Lower lobe of right lung (tissue), 2 donors: ENCODE measurements around the gene SGPL1. TPM values are rescaled to one million over a fixed set of nuclear protein-coding genes. Genes with fewer than 3 reads are reported as not detected.

Source experiments
- ATAC-seq, 2 donors: fragments of 200-7000 bp; cut with Tn5 transposase; one replicate each; pipeline ENCODE4 v1.9.1; 2020 to 2022; ENCODE audit warnings: mild to moderate bottlenecking in 2 of 2, moderate library complexity in 2 of 2
- DNase-seq: peaks from one replicate; pipeline ENCODE4 v3.0.0-alpha.2; 2020
- H3K27ac ChIP-seq: fragments of 200-600 bp; one replicate; pipeline ENCODE4 v1.8.0; 2022
- H3K27me3 ChIP-seq: fragments of 200-600 bp; one replicate; pipeline ENCODE4 v1.8.0; 2022; ENCODE audit warnings: low read depth
- H3K36me3 ChIP-seq: fragments of 200-600 bp; one replicate; pipeline ENCODE4 v1.8.0; 2022; ENCODE audit warnings: mild to moderate bottlenecking
- H3K4me1 ChIP-seq: fragments of 200-600 bp; one replicate; pipeline ENCODE4 v1.8.0; 2022
- H3K4me3 ChIP-seq: fragments of 200-600 bp; one replicate; pipeline ENCODE4 v1.8.0; 2022; ENCODE audit warnings: mild to moderate bottlenecking
- H3K9me3 ChIP-seq: fragments of 200-600 bp; one replicate; pipeline ENCODE4 v1.8.0; 2022
- CTCF ChIP-seq: fragments of 200-600 bp; IDR thresholded peaks from one replicate; pipeline ENCODE4 v1.8.0; 2022; ENCODE audit warnings: antibody characterized with exemption, mild to moderate bottlenecking
- intact Hi-C: fragments of 100-400 bp; cut with DNase I; formaldehyde crosslinking; loops from one replicate; pipeline ENCODE4 v1.11.0; 2022
- total RNA-seq: library from RNA; stranded (reverse); fragmentation: NEBNext Ultra II Directional; extraction: Animal tissue kit (Norgen Biotek cat#: 25700); gene quantifications from one replicate; pipeline ENCODE4 v1.2.1, GENCODE V29; 2021
- donor health status: DM: no; HTN: yes; CAD: no; lungs with severe emphysema.

Gene SGPL1
- total RNA-seq, 1 donor from 2014 or later: 41.2 TPM

GRCh38 chr10:70840836-70841235 is 25.1 kb downstream of the SGPL1 start:
- H3K36me3 ChIP-seq: peaks cover 15% of the 10 kb centered on the region
- H3K27me3 ChIP-seq: no peaks in the 10 kb centered on the region
- DNase-seq (no peak), ATAC-seq (no peak)
- intact Hi-C loops: no loop called here
- TF ChIP-seq CTCF: no peak
- H3K4me1 ChIP-seq: peaks cover 21% of the 10 kb centered on the region
- no peak overlapping the region for H3K4me3 ChIP-seq
- H3K27ac ChIP-seq: no peak overlapping the region
- no peaks in the 10 kb centered on the region for H3K9me3 ChIP-seq

- Histone ChIP-seq H3K9me3 (no peaks in the 10 kb centered on the region), H3K4me1 (peaks cover 13% of the 10 kb centered on the region), H3K27ac (no peak overlapping the region), H3K27me3 (no peaks in the 10 kb centered on the region), H3K36me3 (peaks cover 29% of the 10 kb centered on the region), H3K4me3 (no peak overlapping the region)
- no peak for TF ChIP-seq CTCF
- DNase-seq: no peak
- ATAC-seq: no peak
- intact Hi-C loops: no loop called here
Measured at GRCh38 chr10:70843333-70843732, 27.6 kb downstream of the SGPL1 start.

GRCh38 chr10:70843776-70844489 is 28.2 kb downstream of the SGPL1 start:
- DNase-seq (no peak), ATAC-seq (no peak)
- H3K4me3 ChIP-seq: no peak overlapping the region
- H3K4me1 ChIP-seq: peaks cover 8% of the 10 kb centered on the region
- no peaks in the 10 kb centered on the region for H3K9me3 ChIP-seq
- no peaks in the 10 kb centered on the region for H3K27me3 ChIP-seq
- no peak overlapping the region for H3K27ac ChIP-seq
- intact Hi-C loops: no loop called here
- peaks cover 29% of the 10 kb centered on the region for H3K36me3 ChIP-seq
- TF ChIP-seq CTCF: no peak

GRCh38 chr10:70845256-70845655 is 29.5 kb downstream of the SGPL1 start:
- no peak for DNase-seq
- Histone ChIP-seq H3K27me3 (no peaks in the 10 kb centered on the region), H3K4me1 (peaks cover 8% of the 10 kb centered on the region), H3K4me3 (no peak overlapping the region), H3K9me3 (no peaks in the 10 kb centered on the region), H3K27ac (no peak overlapping the region), H3K36me3 (peaks cover 29% of the 10 kb centered on the region)
- TF ChIP-seq CTCF: no peak
- intact Hi-C loops: no loop called here
- ATAC-seq: no peak

GRCh38 chr10:70845816-70846215 is 30.1 kb downstream of the SGPL1 start:
- ATAC-seq (no peak), DNase-seq (no peak)
- Histone ChIP-seq H3K27me3 (no peaks in the 10 kb centered on the region), H3K4me1 (peaks cover 8% of the 10 kb centered on the region), H3K36me3 (peaks cover 29% of the 10 kb centered on the region), H3K4me3 (no peak overlapping the region), H3K27ac (no peak overlapping the region), H3K9me3 (no peaks in the 10 kb centered on the region)
- TF ChIP-seq CTCF: no peak
- intact Hi-C loops: no loop called here
